NT2/D1 (cell line): ENCODE data around the gene RGMA.

Experiments
- YY1 ChIP-seq: IDR thresholded peaks from 2 replicates; pipeline ENCODE4 v1.6.1; 2011; ENCODE audit not compliant: insufficient read length, insufficient read depth
- ZNF274 ChIP-seq: IDR thresholded peaks from 2 replicates; pipeline ENCODE4 v1.6.1; 2011; ENCODE audit warnings: mild to moderate bottlenecking, low read depth, low read length

DNA sequence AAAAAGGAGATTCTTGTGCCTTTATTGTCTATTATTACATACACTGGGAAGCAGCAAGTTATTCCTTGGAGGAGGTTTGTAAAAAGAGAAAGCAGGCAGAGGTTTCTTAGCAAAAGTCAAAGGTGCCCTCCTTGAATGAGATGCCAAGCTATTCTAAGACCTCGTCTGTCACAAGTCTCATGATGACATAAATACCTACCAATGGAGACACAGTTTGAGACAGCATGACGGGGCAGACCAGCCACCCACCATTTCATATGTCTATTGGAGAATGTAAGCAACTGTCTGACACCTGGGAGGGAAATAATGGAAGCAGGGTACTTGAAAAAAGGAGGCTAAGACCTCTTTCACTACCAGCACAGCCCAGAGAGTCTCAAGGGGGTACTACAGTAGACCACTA, 2.2 kb downstream of the RGMA start:
- TF ChIP-seq YY1 (no peak), ZNF274 (no peak)
